GM12891 (cell line): ENCODE results near the gene CYP17A1.
"Not testable (repeated sequence)": the region's sequence is repeated elsewhere in the genome, so short reads cannot be mapped to it uniquely, and the experiment has no call there.

Experiments used
- DNase-seq: peaks from one replicate; pipeline ENCODE4 v3.0.0; 2011; ENCODE audit warnings: low spot score; ENCODE audit not compliant: insufficient read length
- FAIRE-seq: peaks from 2 replicates; lab custom pipeline; 2011; peaks lifted over from hg19 to GRCh38; lab: Jason Lieb, UNC
- PAX5 ChIP-seq: IDR thresholded peaks from 2 replicates; pipeline ENCODE4 v1.6.1; 2011; ENCODE audit warnings: low read length, moderate library complexity, mild to moderate bottlenecking; ENCODE audit not compliant: insufficient read depth, severe bottlenecking
- POLR2A ChIP-seq: IDR thresholded peaks from 2 replicates; pipeline ENCODE4 v1.6.1; 2011; ENCODE audit warnings: low read depth, low read length, control low read depth
- POLR2AphosphoS5 ChIP-seq: IDR thresholded peaks from 2 replicates; pipeline ENCODE4 v1.6.1; 2011; ENCODE audit warnings: low read depth, low read length, control low read depth
- POU2F2 ChIP-seq: IDR thresholded peaks from 2 replicates; pipeline ENCODE4 v1.6.1; 2011; ENCODE audit warnings: low read depth, mild to moderate bottlenecking, control low read depth, low read length, moderate library complexity
- SPI1 ChIP-seq: IDR thresholded peaks from 2 replicates; pipeline ENCODE4 v1.6.1; 2011; ENCODE audit warnings: low read depth, low read length, control low read depth
- TAF1 ChIP-seq: IDR thresholded peaks from 2 replicates; pipeline ENCODE4 v1.6.1; 2011; ENCODE audit warnings: low read depth, low read length, control low read depth

CYP17A1 gene

DNA sequence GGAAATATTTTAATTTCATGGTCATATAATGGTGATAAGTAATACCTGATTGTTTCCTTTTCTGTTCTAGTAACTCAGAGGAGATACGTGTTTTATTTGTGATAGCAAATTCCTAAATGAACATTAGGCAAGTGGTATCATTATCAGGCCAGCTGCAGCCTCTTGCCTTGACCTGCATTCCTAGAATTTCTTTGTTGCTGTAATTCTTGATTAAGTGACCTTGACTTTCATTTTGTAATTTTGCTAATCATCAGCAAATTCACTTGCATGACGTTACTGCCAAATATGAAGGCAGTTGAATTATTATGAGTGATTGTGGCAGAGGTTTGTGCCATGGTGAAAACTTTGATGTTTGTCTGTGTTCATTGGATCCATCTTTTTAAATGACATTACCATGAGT, 26.4 kb upstream of the CYP17A1 start:
- no peak for FAIRE-seq
- TF ChIP-seq SPI1, result no peak
- TF ChIP-seq PAX5, result no peak
- no peak for TF ChIP-seq POLR2A
- no peak for TF ChIP-seq TAF1
- TF ChIP-seq POLR2AphosphoS5, result no peak
- no peak for TF ChIP-seq POU2F2
- DNase-seq, result no peak

DNA sequence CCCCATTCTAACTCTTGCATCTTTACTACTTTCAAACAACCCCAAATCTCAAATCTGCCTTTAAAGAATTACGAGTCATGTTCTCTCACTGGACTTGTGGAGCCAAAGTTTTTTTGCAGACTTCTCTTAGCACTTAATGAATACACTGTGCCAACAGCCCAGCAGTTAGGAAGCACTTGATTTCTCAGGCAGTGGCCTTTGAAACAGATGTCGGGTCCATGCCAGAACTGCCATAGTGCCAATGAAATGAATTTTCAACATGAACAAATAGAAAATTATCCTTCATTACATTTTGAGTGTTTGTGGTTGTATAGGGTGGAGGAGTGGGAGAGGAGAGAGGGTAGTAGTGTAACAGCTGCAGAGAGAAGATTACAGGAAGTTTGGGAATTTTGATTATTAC, 22.7 kb upstream of the CYP17A1 start:
- no peak for TF ChIP-seq PAX5
- no peak for TF ChIP-seq POLR2AphosphoS5
- TF ChIP-seq SPI1, result no peak
- no peak for TF ChIP-seq POU2F2
- no peak for TF ChIP-seq POLR2A
- TF ChIP-seq TAF1, result no peak
- FAIRE-seq, result no peak
- no peak for DNase-seq

DNA sequence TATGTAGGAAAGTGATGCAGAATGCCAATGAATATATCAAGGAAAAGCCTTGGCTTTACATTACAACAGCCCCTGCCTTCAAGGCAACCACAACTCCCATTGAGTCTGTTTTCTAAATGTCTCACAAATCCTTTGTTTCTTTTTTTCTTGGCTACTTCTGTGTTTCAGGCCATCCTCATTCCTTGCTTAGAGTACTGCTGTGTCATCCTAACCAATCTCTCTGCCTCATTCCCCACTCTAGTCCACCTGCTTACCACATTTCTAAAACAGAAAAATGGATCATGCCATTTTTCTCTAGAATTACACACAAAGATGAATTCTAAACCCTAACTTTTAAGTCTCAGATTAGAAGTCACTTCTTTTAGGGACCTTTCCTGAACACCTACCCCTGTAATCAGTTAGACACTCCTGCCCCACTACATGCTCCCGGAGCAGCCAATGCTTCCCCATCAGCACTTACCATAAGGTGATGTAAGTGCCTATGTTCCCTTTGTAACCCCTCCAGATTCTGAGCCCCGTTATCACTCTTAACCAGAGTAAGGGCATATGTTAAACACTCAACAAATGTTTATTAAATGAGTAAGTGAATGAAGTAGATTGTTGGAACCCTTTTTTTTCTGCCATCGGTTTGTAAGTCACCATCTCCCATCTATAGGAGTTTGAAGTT, 19.7 kb upstream of the CYP17A1 start:
- DNase-seq, result no peak
- TF ChIP-seq PAX5, result no peak
- FAIRE-seq, result no peak

DNA sequence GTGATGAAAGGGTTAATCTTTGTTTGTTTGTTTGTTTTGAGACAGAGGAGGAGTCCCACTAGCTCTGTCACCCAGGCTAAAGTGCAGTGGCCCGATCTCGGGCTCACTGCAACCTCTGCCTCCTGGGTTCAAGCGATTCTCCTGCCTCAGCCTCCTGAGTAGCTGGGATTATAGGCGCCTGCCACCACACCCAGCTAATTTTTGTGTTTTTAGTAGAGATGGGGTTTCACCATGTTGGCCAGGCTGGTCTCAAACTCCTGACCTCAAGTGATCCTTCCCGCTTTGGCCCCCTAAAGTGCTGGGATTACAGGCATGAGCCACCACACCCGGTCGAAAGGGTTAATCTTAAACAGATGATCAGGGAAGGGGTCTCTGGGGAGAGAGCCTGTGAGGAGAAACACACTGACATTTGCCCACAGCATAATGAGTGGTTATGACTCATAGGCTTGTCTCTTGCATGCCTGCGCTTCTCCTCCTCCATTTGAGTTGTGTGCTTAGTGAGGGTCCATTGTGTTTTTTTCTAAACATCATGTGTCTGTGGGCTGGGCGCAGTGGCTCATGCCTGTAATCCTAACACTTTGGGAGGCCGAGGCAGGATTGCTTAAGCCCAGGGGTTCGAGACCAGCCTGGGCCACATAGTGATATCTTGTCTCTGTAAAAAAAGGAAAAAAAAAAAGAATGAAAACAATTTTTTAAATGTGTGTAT, 18.7 kb upstream of the CYP17A1 start:
- DNase-seq, result not testable (repeated sequence)

DNA sequence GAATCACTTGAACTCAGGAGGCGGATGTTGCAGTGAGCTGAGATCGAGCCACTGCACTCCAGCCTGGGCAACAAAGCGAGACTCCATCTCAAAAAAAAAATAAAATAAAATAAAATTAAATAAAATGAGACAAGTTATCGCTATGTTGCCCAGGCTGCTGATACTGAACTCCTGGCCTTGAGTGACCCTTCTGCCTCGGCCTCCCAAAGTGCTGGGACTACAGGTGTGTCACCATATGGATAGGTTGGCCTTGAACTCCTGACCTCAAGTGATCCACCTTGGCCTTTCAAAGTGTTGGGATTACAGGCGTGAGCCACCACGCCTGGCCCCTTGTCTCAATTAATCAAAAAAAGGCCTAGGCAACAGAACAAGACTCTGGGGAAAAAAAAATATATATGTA, 16.0 kb upstream of the CYP17A1 start:
- DNase-seq, FAIRE-seq: not testable (repeated sequence)

More for the DNA sequence above, 18.7 kb upstream of the CYP17A1 start:
- not testable (repeated sequence) for FAIRE-seq

DNA sequence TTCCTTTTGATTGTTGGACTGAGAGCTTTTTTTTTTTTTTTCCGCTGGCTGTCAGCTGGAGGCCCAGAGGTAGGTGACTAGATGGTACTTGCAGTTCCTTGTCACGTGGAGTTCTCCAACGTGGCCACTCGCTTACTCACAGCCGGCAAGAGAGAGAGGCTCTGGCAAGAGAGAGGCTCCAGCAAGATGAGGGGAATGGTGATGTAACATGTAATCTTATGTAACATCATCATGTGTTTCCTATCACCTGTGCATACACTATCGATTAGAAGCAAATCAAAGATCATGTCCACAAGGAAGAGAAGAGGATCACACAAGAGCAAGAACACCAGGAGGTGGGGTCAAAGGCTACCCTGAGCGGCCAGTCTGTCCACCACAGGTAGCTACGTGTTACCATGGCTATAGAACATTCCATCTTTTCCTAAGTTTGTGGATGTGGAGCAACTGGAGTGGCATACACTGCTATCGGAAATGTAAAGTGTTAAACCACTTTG, 12.9 kb upstream of the CYP17A1 start:
- TF ChIP-seq POU2F2, result no peak
- TF ChIP-seq SPI1, result no peak
- TF ChIP-seq TAF1, result no peak
- TF ChIP-seq PAX5, result no peak
- no peak for TF ChIP-seq POLR2AphosphoS5
- TF ChIP-seq POLR2A, result no peak
- DNase-seq (no peak), FAIRE-seq (no peak)

DNA sequence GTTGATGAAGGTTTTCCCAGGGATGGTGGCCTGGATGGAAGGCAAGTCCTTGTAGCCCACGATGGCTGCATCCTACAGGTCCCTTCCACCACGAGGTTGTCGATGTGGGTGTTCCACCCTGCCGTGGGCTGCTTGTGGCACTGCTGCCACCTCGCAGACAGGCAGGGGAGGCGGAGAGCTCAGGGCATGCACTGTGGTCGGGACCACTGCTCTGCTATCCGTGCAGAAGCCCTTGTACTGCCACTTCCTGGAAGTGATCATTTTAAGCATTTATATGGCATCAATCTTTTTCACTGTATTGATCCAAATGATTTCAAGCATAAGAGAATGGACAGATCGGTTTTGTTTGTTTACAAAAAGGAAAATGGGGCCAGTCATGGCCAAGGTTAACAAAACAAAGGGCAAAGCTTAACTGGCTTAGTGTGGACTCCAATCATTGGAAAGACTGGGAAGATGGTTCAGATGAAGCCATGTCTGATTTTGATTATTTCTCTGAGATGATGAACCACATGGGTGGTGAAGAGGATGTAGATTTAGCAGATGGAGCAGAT, 8.2 kb upstream of the CYP17A1 start:
- TF ChIP-seq TAF1 (no peak), POLR2A (no peak), PAX5 (no peak), SPI1 (no peak), POLR2AphosphoS5 (no peak), POU2F2 (no peak)
- FAIRE-seq, result no peak
- no peak for DNase-seq

DNA sequence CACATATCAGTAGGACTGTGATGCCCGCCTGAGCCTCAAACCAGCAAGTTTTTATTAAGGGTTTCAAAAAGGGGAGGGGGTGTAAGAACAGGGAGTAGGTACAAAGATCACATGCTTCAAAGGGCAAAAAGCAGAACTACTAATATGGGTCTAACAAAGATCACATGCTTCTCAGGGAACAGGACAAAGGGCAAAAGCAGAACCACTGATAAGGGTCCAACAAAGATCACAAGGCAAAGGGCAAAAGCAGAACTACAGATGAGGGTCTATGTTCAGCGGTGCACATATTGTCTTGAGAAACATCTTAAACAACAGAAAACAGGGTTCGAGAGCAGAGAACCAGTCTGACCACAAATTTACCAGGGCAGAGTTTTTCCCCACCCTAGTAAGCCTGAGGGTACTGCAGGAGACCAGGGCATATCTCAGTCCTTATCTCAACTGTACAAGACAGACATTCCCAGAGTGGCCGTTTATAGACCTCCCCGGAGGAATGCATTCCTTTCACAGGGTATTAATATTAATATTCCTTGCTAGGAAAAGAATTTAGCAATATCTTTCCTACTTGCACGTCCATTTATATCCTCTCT, 7.1 kb upstream of the CYP17A1 start:
- not testable (repeated sequence) for FAIRE-seq

DNA sequence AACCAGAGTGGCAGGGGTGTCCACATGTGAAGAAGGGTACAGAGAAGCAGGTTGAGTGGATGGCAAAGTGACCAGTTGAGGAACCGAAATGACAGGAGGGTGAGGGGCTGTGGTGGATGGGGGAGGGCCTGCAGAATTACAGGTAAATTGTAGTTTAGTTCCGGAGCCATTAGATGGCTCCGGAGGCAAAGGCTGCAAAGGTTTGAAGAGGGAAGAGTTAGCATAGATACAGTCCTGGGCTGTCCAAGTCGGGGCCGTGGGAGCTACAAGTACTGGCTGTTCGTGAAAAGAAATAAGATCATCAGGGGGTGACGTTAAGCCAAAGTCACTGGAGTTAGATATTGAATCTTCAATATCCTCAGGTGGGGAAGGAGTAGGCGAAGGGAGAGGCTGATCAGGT, 5.9 kb upstream of the CYP17A1 start:
- FAIRE-seq, DNase-seq: not testable (repeated sequence)

More for the DNA sequence above, 7.1 kb upstream of the CYP17A1 start:
- not testable (repeated sequence) for DNase-seq

DNA sequence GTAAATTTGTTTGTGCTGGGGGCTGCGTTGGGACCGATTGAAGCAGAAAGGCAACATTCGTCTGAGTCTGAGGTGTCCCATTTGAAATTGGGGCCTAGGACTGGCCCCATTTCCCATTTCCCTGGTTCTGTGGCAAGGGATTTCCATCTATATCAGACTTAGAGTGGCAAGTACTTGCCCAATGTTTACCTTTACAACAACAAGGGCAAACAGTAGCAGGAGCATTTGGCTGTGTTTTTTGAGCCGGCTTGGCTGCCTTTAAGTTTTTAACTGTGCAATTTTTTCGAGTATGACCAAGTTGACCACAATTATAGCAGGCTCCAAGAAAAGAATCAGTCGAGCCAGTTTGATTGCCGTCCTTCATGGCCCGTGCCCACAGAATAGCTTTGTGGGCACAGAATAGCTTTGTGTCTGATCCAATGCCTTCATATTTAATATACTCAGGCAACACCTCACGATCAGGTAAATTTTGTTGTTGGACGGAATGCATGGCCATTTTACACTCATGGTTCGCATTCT, 4.7 kb upstream of the CYP17A1 start:
- FAIRE-seq (no peak), DNase-seq (no peak)
- TF ChIP-seq POLR2AphosphoS5 (no peak), TAF1 (no peak), PAX5 (no peak), POLR2A (no peak), POU2F2 (no peak), SPI1 (no peak)

DNA sequence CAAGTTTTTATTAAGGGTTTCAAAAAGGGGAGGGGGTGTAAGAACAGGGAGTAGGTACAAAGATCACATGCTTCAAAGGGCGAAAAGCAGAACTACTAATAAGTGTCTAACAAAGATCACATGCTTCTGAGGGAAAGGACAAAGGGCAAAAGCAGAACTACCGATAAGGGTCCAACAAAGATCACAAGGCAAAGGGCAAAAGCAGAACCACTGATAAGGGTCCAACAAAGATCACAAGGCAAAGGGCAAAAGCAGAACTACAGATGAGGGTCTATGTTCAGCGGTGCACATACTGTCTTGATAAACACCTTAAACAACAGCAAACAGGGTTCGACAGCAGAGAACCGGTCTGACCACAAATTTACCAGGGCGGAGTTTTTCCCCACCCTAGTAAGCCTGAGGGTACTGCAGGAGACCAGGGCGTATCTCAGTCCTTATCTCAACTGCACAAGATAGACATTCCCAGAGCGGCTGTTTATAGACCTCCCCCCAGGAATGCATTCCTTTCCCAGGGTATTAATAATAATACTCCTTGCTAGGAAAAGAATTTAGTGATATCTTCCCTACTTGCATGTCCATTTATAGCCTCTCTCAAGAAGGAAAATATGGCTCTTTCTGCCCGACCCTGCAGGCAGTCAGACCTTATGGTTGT, 1.2 kb upstream of the CYP17A1 start:
- not testable (repeated sequence) for FAIRE-seq, DNase-seq
